ENCODE data around the gene VGLL2.

VGLL2 gene, protein sequence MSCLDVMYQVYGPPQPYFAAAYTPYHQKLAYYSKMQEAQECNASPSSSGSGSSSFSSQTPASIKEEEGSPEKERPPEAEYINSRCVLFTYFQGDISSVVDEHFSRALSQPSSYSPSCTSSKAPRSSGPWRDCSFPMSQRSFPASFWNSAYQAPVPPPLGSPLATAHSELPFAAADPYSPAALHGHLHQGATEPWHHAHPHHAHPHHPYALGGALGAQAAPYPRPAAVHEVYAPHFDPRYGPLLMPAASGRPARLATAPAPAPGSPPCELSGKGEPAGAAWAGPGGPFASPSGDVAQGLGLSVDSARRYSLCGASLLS

DNA sequence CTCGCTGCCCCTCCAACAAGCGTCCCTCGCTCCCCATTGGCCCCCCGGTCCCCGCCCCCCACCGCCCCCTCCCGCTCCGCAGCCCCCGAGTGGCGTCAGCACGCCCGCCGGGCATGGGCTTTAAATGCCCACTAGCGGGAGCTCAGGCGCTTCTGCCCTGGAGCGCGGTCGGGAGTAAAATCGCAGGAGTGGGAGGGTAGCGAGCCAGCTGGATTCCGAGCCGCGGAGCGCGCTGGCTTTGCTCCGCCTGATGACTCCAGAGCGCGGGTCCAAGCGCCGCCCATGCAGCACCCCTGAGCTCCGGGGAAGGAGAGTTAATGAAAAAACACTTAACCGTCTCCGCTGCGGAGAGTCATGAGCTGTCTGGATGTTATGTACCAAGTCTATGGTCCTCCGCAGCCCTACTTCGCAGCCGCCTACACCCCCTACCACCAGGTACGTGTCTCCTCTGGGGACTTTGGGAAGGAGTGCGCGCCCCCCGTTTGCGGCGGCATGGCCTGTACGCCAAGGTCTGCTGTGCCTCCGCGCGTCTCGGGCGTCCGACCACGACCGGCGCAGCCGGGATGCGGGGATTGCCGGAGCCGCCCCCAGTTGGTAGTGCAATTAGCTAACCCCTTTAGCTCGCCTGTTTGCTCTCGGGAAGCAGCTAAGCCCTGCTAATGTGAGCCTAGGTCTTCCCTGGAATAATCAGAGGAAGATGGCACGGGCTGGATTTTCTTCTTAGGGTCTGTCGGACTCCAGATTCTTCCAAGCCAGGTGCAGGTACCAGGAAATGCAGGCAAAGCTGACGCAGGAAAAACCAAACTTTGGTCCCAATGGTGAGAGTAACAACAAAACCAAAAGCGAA is at the start of gene VGLL2:
Gene VGLL2 (plus strand): TSS at position 149 of the 847 bp plus-strand sequence. CDS start 206 bp downstream, at position 355.
- peak; percentile 27 for DNase-seq

GRCh38 chr6:117222861-117223260 is 42.5 kb upstream of the VGLL2 start:
- DNase-seq, result no peak

DNA sequence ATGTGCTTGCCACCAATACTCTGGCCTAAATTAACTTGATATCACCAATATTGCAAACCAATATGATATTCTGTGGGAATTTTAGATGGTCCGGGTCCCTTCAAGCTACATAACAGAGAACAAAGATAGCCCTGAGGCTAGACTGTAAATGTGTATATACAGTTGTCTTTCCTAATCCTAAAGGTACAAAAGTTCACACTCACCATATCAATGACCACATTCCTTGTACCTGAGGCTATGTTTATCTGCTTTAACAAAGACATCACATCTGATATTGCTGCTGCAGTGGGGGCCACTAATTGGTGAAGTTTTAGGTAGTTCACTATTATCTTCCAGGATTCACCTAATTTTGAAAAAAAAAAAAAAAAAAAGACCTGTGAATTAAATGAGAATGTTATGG is 38.6 kb upstream of the VGLL2 start:
- DNase-seq, result no peak

- no peak for DNase-seq
Observed at GRCh38 chr6:117227245-117227962, 38.0 kb upstream of the VGLL2 start.

GRCh38 chr6:117228202-117228601 is 37.2 kb upstream of the VGLL2 start:
- DNase-seq, result no peak

- no peak for DNase-seq
Observed at GRCh38 chr6:117229870-117230269, 35.5 kb upstream of the VGLL2 start.

GRCh38 chr6:117231466-117231865 is 33.9 kb upstream of the VGLL2 start:
- no peak for DNase-seq

DNA sequence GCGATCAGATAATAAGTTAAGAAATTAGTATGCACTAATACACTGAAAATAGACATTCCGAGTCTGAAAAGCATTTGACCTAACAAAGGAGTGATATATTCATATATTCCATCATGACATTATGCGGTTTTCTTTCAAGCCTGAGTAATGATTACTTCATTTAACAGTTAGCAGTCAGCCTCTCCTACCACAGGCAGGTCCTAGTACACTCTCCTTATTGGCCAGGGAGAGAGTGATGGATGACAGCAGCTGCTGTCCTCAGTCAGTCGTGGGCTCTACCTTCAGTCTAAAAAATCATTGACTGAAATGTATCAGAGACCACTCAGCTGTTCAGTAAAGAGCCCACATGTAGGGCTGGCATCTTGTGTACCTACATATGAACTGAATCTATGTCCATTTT is 33.2 kb upstream of the VGLL2 start:
- no peak for DNase-seq

DNA sequence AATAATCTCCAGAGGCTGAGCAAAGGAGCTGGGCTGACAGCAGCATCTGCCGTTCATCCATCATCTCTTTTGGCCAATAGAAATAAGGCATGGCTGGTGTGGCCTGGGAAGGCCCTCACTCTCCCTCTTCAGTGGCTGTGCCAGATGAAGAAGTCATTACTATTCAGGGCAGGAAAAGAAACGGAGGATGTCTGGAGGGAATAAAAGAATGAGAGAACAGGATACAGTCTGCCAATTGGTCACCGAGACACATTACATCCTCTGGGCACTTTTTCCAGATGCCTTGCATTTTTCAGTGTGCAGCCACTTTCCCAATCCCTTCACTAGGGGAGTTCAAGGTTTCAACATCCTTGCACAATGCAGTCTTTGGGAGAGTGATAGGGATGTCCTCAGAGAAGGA is 32.2 kb upstream of the VGLL2 start:
- DNase-seq, result no peak

- no peak for DNase-seq
Observed at GRCh38 chr6:117237561-117237960, 27.8 kb upstream of the VGLL2 start.

GRCh38 chr6:117244571-117244970 is 20.8 kb upstream of the VGLL2 start:
- peak; percentile 28 for DNase-seq

DNA sequence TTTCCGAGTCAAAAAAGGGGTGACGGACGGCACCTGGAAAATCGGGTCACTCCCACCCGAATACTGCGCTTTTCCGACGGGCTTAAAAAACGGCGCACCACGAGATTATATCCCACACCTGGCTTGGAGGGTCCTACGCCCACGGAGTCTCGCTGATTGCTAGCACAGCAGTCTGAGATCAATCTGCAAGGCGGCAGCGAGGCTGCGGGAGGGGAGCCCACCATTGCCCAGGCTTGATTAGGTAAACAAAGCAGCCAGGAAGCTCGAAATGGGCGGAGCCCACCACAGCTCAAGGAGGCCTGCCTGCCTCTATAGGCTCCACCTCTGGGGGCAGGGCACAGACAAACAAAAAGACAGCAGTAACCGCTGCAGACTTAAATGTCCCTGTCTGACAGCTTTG is 20.4 kb upstream of the VGLL2 start:
- DNase-seq, result peak; percentile 66

GRCh38 chr6:117253785-117254184 is 11.6 kb upstream of the VGLL2 start:
- no peak for DNase-seq

GRCh38 chr6:117262799-117263198 is 2.6 kb upstream of the VGLL2 start:
- DNase-seq, result no peak

DNA sequence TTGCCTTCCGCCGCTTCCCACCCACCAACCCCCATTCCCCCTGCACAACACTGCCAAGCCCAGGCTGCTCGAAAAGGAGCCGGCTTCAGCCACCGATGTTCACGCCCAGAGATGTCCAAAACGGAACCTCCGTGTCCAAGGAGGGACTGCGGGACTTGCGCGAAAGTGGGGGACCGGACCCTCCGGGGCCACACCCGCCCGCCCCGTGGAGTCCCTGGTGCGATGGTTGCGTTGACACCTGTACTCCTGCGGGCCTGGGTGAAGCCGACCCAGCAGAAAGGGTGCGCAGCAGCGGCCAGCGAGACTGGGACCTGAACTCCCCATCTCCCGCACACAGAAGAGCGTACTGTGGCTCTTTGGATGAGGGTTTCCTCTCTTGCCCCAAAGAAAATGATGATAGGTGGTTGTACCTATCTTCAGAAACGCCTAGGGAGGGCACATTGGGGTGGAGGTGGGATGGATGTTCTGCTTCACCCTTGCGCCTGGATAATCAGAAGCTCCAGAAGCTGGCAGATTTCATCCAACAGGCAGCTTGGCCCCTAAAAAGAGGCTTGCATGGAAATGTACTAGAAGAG is 1.9 kb upstream of the VGLL2 start:
- no peak for DNase-seq

- DNase-seq, result no peak
Observed at GRCh38 chr6:117264369-117264691, 1.0 kb upstream of the VGLL2 start.

DNA sequence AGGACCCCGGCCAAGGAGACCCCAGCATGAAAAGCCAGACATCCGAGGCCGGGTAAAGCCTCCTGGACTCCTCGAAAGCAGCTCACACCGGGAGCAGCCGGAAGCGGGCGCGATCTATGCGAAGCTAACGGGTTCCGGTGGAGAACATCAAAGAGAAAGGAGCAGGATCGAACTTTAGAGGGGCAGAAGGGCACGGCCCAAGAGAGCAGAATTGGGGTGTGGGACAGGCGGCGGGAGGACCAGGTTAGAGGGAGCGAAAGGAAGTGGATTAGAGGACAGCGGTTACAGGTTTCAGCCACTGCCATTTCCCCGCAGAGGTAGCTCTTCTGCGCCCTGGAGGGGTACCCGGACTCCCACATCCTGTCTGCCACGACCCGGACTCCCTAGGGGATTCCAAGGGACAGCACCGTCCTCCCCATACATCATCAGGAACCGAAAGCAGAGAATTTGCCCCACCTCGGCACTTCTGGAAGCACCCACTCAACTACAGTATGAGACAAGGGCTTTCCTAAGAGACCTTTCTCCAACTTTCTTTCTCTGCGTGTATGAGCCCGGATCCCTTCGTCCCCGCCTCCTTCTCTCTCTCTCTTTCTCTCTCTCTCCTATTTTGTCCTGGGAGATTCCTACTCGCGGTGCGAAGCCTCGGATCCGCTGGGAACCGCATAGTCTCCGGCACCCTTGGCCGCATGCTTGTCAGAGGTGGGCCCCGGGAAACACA is 507 bp upstream of the VGLL2 start:
- no peak for DNase-seq

- no peak for DNase-seq
Observed at GRCh38 chr6:117266257-117267053, 1.1 kb downstream of the VGLL2 start.

DNA sequence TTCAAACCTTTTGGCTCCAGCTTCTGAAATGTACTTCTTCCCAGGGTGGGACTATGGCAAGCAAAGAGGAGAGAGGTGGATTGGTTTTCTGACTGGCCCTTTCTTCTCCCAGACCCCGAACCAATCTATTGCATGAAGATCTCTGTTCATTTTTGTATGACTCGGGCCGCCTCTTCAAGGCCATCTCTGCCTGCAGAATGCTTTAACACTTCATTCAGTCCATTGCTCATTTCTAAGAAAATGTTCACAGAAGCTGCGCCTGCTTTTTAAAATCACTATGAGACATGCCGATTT is 1.6 kb downstream of the VGLL2 start:
- no peak for DNase-seq

DNA sequence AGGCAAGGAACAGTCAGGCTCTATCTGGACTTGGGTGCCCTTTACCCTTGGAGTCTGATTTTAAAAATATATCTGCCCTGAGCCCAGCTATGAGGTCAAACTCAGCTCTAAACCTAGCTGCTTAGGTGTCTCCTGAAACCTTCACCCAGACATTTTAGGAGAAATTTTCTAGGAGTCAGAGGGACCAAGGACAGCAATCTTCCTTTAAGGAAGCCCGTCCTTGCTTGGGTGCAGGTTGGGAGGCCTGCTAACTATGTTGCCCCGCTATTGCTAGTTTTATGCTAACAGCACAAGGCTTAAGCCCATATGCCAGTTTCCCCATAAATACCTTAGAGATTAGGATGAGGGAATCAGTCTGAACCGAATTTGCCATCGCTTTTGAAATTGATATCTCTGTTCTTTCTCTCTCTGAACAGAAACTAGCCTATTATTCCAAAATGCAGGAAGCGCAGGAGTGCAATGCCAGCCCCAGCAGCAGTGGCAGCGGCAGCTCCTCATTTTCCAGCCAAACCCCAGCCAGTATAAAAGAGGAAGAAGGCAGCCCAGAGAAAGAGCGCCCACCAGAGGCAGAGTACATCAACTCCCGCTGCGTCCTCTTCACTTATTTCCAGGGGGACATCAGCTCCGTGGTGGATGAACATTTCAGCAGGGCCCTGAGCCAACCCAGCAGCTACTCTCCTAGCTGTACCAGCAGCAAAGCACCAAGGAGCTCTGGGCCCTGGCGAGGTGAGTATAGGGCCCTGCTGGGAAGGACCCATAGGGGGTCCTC is 2.6 kb downstream of the VGLL2 start:
- no peak for DNase-seq

DNA sequence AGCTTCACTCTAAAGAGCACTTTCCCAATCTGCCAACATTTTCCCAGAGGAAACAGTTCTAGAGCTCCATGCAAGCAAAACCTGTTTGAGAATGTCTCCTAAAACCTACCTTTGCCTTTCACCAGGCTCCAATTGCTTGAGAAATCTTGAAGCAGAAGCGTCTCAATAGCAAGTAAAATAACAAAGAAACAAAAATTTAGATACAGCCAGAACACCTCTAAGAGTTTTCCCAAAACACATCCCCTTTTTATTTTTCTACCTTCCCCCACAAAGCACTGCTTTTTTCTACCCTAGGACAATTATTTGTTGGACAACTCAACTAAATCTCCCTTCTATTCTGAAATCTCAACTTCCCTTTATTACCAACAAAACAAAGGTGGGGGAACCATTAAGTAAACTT is 3.6 kb downstream of the VGLL2 start:
- no peak for DNase-seq

Measured in RPMI8226 (cell line).